GM18520 (cell line): ENCODE measurements around the gene MED13L.

Source experiments
- ATAC-seq: cut with Tn5 transposase; IDR thresholded peaks from one replicate; pipeline ENCODE4 v1.9.1; 2021; ENCODE audit not compliant: unreplicated experiment

Gene MED13L

DNA sequence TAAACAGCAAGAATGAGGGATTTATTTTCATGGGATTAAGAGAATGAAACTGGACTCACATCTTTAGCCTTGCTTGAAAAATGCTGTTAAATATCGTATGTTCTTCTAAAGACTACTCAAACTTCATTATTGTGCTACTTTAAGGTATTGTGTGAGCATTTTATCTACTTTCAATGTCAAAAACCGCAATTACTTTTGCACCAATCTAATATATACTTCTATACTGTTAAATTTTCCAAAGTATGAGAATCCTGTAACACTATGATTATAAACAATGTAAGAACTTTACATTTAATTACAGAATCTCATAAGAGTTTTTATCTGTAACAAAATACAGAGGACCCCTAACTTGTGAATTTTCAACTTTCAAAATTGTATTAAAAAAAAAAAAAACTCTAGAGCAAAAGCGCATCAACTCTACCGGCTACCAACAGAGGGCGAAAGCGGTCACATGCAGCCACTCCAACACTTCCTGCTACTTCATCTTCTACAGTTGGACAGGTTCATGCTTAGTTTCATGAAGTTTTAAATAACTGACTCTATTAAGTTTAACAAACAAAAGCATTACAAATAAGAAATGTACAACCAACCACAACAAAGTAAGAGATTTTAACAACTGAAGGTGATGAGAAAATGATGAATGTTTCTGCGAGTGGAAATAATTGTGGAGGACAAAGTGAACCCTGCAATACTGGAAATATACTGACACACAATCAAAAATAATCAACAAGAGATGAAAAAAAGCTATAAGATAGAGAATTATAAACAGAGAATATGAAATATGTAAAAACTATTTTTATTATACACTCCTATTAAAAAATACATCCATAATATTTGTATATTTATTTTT is 210.9 kb downstream of the MED13L start:
- no peak for ATAC-seq

DNA sequence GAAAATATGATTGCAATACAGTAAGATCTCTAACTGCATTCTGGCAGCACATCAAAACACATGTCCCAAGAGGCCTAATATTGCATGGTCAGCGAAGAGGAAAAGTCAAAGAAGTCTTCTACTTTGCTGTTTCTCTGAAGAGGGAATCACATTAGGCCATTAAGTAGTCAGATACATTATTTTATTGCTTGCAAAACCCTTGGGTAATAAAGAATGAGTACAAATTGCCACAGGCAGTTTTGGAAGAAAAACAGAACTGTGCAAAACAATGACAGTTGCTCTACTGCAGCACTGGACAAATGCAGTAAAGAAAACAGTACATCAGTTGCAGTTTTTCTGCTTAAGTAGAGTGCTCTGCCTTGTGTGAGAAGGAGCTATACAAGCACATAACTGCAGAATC is 211.9 kb downstream of the MED13L start:
- no peak for ATAC-seq

DNA sequence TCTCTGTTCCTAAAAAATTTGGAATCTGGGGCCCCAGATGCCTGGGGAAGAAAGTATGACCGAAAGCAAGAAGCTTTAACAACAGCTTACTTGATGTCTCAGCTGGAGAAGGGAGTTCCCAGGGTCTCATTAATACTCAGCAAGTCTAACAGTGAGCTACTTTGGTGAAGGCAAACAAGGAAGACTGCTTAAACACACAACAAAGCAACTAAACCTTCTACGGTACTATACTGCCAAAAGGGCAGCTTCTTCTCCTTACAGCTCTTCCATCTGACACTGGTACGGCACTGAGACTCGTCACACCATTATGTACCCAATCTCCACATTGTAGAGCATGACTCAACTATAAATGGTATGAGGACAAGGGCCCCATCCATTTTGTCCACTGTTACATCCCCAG is 213.0 kb downstream of the MED13L start:
- no peak for ATAC-seq

DNA sequence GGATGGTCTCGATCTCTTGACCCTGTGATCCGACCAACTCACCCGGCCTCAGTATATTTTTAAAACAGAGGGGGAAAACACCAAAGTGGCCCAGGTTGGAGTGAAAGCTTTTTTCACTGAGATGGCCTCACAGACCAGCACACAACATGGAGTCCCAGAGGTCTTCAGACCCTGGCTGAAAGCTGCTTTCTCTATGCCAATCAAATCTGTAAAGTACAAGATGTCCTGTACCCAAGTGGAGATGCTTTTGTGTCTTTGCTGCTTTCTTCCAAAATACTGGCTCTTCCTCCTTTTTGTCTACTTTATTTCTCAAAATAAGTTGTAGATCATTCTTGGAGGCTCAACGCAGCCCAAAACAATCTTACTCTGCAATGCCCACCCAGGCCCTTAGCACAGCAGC is 214.8 kb downstream of the MED13L start:
- ATAC-seq: no peak

DNA sequence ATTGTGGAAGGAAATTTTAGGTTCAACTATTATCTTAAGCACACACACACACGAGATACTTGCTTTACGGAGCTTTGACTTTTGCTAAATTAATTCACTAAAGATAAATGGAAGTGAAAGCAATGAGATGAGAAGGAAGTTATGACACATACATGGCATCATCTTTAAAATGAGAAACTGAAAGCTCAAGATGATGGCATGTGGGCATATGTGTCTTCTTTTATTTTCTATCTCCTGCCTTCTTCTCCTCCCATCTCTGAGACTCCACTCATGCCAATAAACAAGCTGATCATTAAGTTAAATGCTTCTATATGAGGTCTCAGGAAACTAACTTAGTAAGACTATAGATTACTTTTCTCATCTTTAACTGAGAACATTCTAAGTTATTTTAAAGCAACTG is 216.7 kb downstream of the MED13L start:
- peak; percentile 88 for ATAC-seq

DNA sequence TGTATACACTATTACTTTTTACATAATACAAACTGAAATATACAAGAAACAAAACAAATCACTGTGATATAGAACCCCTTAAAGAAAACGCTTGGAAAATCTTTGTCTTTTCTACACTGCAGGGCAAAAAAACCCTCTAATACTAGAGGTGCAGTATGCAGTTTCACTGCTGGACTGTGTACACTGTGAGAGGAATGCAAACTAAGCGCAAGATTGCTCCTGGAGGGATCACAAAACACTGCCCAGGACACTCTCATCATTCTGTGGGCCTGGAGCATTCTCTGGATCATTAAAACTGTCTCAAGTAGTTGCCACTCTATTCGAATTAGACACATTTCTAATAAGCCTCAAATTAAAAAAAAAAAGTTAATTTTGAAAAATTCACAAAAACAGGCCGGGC is 217.6 kb downstream of the MED13L start:
- no peak for ATAC-seq

DNA sequence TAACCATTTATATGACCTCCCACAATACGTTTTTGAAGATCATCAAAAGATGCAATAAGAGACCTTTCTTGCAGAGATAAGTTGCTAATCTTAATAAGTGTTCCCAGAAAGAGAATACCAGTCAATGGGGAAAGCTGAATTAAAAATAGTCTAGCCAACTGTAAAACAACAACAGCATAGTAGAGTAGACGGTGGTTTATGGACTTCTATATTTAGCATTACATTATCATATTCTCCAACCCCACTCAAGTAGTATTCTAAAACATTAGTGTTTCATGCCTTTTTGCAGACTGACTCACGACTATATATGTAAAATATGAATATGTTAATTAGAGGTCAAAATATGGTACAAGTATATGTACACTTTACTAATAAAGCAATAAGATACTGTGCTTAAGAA is 218.9 kb downstream of the MED13L start:
- no peak for ATAC-seq

DNA sequence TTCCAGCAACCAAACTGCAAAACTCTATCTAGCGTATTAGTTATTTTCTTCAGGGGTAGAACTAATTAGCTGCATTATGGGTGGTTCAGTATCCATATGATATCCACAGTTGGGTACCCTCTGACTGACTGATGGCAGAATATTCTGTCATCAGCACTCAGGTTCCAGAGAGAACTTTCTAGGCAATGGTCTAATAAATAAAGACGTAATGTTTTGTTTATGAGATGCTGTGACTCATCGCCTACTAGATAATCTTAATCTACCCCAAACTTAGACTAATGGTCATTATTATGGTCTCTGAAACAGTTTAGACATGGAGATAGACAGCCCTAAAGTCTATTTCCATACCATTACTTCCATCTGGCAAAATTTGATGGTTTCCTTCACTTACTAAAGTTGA is 220.1 kb downstream of the MED13L start:
- no peak for ATAC-seq

DNA sequence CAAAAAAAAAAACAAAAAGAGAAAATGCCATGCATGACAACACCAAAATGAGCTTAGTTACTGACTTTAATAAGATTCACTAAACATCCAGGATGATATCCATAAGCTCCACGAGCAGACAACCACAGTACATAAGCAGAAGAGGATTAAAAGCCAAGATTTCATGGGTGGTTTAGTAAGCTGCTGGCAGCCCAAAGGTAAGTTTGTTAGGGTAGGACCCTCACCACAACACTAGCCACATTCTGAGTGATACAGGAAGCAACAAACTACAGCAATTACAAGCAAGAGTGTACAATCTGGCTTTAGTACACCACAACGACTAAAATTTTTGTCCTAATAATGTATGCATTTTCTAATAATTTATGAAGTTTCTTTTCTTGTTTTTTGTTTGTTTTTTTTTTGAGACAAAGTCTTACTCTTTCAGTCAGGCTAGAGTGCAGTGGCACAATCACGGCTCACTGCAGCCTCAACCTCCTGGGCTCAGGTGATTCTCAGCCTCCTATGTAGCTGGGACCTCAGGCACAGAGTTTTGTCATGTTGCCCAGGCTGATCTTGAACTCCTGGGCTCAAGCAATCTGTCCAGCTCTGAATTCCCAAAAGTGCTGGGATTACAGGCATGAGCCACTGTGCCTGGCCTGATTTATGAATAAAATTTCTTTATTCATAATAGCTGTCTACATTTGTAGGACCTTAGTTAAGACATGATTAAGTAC is 221.4 kb downstream of the MED13L start:
- ATAC-seq: no peak

DNA sequence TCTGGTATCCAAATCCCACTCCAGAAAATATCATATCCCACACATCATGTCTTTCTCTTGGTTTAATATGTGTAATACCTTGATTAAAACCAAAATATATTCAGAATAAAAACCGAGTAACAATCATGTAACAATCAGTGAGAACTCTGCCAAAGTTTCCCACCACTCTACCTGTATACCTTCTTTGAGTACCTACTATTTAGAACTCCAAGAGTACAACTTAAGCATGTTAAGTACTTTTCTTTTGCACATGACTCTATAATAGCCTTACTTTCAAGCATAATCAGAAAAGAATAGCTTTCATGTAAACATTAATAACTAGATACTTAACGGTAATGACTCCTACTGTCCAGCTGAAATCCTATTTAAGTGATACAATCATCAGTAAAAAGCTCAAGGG is 223.2 kb downstream of the MED13L start:
- ATAC-seq: no peak

DNA sequence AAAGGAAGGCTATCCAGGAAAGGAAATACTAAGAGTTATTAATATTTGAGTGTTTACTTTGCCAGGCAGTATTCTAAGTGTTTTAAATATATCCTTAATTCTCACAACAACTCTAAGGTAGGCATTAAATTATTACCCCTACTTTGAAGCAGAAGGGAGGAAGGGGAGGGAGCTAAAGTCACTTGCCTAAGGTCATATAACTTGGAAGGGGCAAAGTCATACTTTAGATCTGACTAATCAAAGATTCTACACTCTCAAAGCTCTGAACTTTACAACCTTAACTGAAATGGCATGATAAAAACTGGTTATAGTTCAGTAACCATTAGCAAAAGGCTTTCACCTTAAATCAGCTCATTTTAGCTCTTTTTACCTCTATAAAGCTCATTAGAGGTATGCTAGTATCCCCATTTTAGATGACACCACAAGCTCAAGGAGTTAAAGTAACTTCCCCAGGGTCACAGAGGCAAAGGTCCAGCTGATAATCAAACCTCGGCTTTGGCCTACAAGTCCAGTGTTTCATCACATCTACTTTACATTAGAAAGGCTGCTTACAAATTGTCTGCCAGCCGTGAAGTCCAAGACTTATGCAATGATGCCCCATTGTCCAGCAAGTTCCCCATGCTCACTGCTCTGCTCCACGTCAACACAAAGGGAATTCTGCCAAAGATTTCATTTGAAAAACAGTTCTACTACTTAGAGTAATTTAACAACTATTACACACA is 223.9 kb downstream of the MED13L start:
- ATAC-seq: no peak

DNA sequence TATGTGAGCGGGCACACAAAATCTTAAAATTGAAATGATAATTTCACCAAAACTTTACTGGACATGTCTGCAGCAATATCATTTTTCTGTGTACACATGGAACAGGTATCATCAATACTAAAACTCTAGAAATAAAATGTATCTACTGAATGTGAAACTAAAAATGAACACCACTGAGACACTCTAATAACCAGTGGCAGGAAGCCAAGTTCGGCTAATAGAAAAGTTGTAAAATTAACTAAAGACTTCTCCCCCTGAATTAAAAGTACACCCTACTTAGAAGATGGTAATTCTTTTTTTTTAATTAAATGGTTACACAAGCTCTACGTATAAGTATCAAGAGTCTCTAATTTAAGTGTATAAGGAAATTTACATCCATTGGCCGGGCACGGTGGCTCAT is 227.2 kb downstream of the MED13L start:
- ATAC-seq: no peak

DNA sequence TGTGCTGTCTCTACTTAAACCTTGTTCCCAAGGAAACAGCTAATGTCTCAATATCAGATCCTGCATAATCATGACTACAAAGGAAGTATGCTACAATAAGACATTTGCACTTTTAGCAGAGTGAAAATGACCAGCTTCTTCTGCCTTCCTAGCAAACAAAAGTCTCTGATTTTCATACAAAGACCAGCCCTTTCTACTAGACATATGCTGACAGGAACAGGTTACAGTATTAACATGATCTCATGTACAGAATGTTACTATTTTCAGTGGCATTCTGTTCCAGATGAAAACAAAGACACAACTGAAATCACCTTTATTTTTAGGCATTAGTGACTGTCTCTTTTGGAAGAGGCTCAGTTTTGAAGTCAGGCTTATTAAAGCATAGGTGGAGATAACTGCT is 228.6 kb downstream of the MED13L start:
- ATAC-seq: no peak

DNA sequence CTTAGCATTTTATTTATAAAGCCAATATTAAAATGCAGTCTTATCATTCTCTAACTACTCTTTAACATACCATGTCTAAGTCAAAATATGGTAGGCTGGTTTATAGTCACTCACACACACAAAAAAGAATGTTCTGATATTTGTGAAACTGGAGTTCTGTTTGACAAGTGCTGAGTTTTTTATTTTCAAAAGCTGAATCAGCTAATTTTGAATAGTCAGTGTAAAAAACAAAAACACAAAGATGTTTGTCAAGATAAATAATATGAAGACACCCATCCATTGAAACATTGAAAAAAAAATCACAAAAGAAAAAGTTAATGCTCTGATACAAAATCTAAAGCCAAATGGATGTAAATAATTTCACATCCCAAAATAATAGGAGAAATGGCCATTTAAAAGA is 231.5 kb downstream of the MED13L start:
- no peak for ATAC-seq

DNA sequence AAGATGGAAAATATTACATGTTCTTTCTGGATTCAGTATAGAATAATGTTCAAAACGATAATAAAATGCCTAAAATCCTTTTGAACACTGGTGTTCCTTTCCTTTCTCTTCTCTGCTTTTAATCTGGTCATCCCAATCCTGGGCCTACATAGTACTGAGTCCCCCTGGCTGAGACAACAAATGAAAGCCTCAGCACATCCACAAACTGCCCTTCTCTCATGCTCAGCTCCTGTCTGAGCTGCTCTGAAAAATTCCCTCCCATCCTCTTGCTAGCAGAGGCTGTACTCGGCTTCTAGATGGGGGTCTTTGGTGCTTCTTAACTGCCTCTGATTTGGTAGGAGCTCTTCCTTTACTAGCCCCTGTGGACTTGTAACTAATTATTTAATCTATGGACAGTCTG is 232.3 kb downstream of the MED13L start:
- no peak for ATAC-seq

DNA sequence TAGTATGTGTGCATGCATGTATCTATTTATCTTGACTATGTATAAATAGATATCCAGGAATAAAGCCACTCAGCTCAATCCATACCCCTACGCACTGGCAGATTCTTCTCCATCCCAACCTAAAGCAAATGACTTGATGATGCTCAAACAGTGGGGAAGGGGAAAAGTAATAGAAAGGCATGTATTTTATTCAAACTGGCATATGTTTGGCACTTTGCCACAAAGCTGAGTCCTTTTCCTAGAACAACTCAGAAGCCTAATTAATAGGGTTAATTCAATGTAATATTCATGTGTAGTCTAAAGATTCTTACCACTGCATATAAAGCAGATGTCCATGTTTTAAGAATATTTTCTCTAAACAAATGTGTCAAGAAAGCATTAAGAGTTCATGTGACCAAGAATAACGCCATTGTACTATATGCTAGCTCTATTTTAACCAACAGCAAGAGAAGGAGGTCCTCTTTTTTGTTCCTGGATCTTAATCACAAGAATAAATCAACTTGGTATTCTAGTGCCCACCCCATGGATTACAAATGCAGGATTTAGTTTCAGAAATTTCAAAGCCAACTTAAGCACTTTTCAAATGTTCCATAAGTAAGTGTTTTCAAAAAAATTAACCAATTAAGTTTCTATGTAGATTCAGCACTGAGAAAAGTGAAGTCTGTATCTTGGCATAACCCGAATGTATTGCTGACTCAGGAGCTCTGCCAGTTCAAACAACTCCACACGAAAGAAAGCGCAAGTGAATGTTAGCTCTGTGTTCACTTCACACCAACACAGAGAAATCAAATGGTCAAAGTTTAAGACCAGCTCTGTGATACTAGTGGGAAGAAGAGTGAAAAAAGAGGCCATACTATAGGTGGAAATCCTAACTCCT is 233.6 kb downstream of the MED13L start:
- ATAC-seq: no peak

DNA sequence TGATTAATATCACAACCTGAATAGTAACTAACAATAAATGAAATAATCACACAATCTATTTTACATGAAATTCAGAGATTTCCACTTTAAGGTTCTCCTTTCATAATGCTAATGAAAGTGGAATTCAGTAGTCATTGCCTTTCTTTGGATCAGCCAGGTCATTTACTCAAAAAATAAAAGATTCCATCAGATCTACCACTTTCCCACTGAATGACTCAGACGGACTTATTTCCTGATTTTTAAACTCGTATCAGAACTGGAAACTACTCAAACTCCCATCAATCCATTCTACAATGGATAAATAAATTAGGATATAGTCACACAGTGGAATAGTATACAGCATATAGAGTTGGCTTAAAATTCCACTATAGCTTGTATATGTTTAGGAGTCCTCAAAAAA is 237.1 kb downstream of the MED13L start:
- no peak for ATAC-seq

DNA sequence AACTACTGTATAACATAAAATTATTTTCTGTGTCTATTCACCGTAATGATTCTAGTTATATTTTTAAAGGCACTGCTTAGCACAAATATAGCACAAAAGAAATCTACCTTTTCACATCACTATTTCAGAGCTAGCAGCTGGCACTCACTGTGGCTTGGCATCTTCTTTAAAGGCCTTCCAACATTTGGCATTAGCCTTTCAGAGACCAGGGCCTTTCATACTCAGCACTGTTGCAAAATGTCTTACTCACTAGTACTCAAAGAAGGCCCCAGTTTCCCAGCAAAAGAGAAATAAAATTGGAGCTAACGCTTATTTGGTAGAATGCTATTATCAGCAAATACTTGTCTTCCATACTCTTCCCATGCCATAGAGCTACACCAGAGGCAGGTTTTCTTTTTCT is 238.4 kb downstream of the MED13L start:
- no peak for ATAC-seq

DNA sequence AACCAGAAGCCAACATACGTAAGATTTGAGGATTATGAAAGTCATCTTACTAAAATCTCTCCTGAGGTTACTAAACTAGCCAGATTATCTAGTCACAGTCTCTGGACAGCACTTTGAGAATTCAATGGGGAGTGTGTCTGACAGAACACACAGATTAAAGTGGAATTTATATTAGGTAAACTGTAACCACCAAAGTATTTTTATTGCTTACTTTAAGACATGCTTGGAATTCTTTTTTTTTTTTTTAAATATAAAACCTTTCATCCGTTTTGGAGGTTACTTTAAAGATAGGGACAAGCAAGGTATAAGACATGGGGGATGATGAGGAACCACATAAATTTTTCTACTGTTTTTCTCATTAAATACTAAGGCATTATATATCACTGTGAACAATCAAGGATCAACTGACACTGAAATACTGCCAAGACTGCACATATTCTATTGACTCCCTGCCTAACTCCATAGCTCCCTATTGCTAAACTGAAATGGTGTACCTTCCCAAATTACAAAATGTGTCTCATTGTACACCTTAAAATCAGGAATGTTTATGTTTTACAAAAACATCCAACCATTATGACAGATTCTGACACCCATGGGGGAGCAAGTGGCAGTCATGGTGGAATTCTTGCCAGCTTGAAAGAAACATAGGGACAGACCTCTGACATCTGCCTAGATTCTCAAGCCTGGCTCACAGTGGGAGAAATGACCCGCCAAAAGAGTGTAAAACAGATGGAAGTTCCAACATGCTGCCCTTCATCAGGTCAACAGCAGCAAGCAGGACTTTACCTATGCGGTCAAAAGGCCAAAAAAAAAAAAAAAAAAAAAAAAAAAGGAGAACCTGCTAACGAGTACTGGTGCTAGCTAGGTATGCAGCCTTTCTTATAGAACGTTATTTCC is 239.3 kb downstream of the MED13L start:
- no peak for ATAC-seq

DNA sequence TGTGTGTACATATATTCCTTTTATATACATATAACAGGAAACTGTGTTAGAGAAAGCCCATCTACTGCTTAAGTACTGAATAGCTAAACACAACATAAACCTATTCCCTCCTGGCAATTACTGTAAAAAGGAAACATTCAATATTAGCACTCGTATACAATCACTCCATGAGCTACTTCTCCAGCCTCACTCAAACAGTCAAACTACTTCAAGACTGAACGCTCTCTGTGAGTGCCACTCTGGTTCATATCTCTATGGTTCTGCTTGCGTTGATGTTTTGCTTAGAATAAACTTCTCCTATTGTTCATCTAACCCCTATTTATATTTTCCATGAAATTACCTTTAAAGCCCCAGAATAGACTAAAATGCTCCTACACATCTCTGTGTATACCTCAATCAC is 243.7 kb downstream of the MED13L start:
- no peak for ATAC-seq
